ENCODE measurements around the gene POU6F2. TPM values are rescaled to one million over a fixed set of nuclear protein-coding genes. Genes with fewer than 3 reads are reported as not detected.

Gene POU6F2
- total RNA-seq, 1 donor from 2014 or later: 9.2 TPM

GRCh38 chr7:39453743-39454355 lies 476.1 kb downstream of the POU6F2 start:
- Mint-ChIP-seq H3K9me3 (no peaks in the 10 kb centered on the region), H3K4me3 (no peak overlapping the region), H3K27ac (no peak overlapping the region), H3K36me3 (no peaks in the 10 kb centered on the region), H3K27me3 (ENCODE audit: low read depth) (peaks cover 6% of the 10 kb centered on the region), H3K4me1 (peaks cover 6% of the 10 kb centered on the region)
- peak; percentile 53 for TF ChIP-seq CTCF (IDR thresholded peaks at IDR 0.05; ENCODE audit: unreplicated experiment)
- no peak for DNase-seq (ENCODE audit: low spot score in 2 of 2, unreplicated experiment in 2 of 2)

GRCh38 chr7:39458061-39458745 lies 480.5 kb downstream of the POU6F2 start:
- H3K27ac Mint-ChIP-seq: no peak overlapping the region
- H3K9me3 Mint-ChIP-seq: no peaks in the 10 kb centered on the region
- peaks cover 15% of the 10 kb centered on the region for H3K4me1 Mint-ChIP-seq
- no peaks in the 10 kb centered on the region for H3K36me3 Mint-ChIP-seq
- peaks cover 5% of the 10 kb centered on the region for H3K27me3 Mint-ChIP-seq (ENCODE audit: low read depth)
- no peak for DNase-seq (ENCODE audit: low spot score in 2 of 2, unreplicated experiment in 2 of 2)
- no peak overlapping the region for H3K4me3 Mint-ChIP-seq
- no peak for TF ChIP-seq CTCF (IDR thresholded peaks at IDR 0.05; ENCODE audit: unreplicated experiment)

GRCh38 chr7:39459636-39460035 lies 481.9 kb downstream of the POU6F2 start:
- peaks cover 5% of the 10 kb centered on the region for H3K27me3 Mint-ChIP-seq (ENCODE audit: low read depth)
- no peak for DNase-seq (ENCODE audit: low spot score in 2 of 2, unreplicated experiment in 2 of 2)
- H3K4me1 Mint-ChIP-seq: peaks cover 11% of the 10 kb centered on the region
- no peak for TF ChIP-seq CTCF (IDR thresholded peaks at IDR 0.05; ENCODE audit: unreplicated experiment)
- no peak overlapping the region for H3K27ac Mint-ChIP-seq
- no peaks in the 10 kb centered on the region for H3K9me3 Mint-ChIP-seq
- H3K4me3 Mint-ChIP-seq: no peak overlapping the region
- no peaks in the 10 kb centered on the region for H3K36me3 Mint-ChIP-seq

GRCh38 chr7:39460486-39460885 lies 482.8 kb downstream of the POU6F2 start:
- H3K4me1 Mint-ChIP-seq: peaks cover 13% of the 10 kb centered on the region
- no peak overlapping the region for H3K4me3 Mint-ChIP-seq
- H3K27me3 Mint-ChIP-seq (ENCODE audit: low read depth): peaks cover 5% of the 10 kb centered on the region
- no peak for TF ChIP-seq CTCF (IDR thresholded peaks at IDR 0.05; ENCODE audit: unreplicated experiment)
- no peak for DNase-seq (ENCODE audit: low spot score in 2 of 2, unreplicated experiment in 2 of 2)
- no peaks in the 10 kb centered on the region for H3K9me3 Mint-ChIP-seq
- H3K27ac Mint-ChIP-seq: no peak overlapping the region
- H3K36me3 Mint-ChIP-seq: no peaks in the 10 kb centered on the region

GRCh38 chr7:39461263-39461820 lies 483.6 kb downstream of the POU6F2 start:
- Mint-ChIP-seq H3K27me3 (ENCODE audit: low read depth) (peaks cover 2% of the 10 kb centered on the region), H3K36me3 (no peaks in the 10 kb centered on the region), H3K9me3 (no peaks in the 10 kb centered on the region), H3K4me1 (peaks cover 13% of the 10 kb centered on the region), H3K4me3 (no peak overlapping the region), H3K27ac (no peak overlapping the region)
- TF ChIP-seq CTCF (IDR thresholded peaks at IDR 0.05; ENCODE audit: unreplicated experiment): no peak
- DNase-seq (ENCODE audit: low spot score in 2 of 2, unreplicated experiment in 2 of 2): no peak

All from mesothelial cell of epicardium (in vitro differentiated cells).